Measurements from ENCODE around the gene ZNF778. TPM values are rescaled to one million over a fixed set of nuclear protein-coding genes. Genes with fewer than 3 reads are reported as not detected.
A peak's percentile ranks its signal among the peaks of the same experiment; 100 is the strongest.

ZNF778 gene
- total and polyA plus RNA-seq, 12 donors = 1.9 to 20.5 (median 8.4) TPM

- Histone ChIP-seq H3K9me3 (replicated peaks in 1 of 3) (no peaks in the 10 kb centered on the region), H3K4me3 (no peak overlapping the region), H3K4me1 (replicated peaks in 1 of 2) (peaks cover 4 to 19% of the 10 kb centered on the region in 2 donors), H3K36me3 (replicated peaks in 1 of 2) (peaks cover 0 to 64% of the 10 kb centered on the region in 2 donors), H3K27ac (peak overlapping the region; percentile 69 to 92 (median 83)), H3K27me3 (no peaks in the 10 kb centered on the region)
- TF ChIP-seq, protein P1, sequence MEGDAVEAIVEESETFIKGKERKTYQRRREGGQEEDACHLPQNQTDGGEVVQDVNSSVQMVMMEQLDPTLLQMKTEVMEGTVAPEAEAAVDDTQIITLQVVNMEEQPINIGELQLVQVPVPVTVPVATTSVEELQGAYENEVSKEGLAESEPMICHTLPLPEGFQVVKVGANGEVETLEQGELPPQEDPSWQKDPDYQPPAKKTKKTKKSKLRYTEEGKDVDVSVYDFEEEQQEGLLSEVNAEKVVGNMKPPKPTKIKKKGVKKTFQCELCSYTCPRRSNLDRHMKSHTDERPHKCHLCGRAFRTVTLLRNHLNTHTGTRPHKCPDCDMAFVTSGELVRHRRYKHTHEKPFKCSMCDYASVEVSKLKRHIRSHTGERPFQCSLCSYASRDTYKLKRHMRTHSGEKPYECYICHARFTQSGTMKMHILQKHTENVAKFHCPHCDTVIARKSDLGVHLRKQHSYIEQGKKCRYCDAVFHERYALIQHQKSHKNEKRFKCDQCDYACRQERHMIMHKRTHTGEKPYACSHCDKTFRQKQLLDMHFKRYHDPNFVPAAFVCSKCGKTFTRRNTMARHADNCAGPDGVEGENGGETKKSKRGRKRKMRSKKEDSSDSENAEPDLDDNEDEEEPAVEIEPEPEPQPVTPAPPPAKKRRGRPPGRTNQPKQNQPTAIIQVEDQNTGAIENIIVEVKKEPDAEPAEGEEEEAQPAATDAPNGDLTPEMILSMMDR (IDR thresholded peaks at IDR 0.05) = no peak
- no peak for TF ChIP-seq POLR2A (IDR thresholded peaks at IDR 0.05)
- WGBS, 4 donors = 49 to 62% (median 55%) methylated on average over 14 of the region's 14 CpGs
- intact Hi-C loops (cut with DNase I) = no loop called here
- peak; percentile 71 to 92 (median 85) for DNase-seq
Measured at GRCh38 chr16:89268987-89269735, 51.7 kb downstream of the ZNF778 start.

DNA sequence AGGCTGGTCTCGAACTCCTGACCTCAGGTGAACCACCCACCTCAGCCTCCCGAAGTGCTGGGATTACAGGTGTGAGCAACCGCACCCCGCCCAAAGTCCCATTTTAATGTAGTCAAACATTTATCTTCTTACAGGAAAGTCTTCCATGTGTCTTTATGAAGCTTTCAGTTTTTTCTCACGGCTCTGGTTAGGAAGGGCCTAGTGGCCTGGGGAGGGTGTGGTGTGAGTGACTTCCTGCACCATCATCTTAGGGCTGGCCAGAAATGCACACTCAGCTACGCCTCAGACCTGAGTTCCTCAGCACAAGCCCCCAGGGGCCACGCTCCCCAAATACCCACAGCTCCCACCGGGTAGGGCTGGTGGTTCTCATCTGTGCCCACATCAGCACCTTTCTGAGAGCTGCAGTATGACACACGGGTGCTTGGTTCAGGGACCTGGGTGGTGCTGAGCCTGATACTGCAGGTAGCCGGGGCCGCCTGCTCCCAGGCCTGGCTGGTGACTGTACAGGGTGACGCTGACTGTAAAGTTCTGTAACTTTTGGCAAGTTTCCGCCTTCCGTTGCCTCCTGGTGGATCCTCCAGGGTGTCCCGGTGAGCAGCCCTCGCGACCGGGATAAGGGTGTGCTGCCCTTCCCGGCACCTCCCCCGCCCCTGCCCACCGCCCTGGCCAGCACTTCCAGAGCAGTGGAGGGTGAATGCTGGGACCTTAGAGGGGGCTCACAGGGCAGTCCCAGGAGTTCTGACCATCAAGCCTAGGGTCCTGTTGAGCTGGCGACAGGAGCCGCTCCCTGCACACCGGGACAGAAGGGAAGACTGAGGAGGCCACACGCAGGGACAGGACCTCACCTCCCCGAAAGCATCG, 52.5 kb downstream of the ZNF778 start:
- H3K27ac ChIP-seq = peak overlapping the region in 3 of 5 donors; percentile 47 to 92 (median 90)

DNA sequence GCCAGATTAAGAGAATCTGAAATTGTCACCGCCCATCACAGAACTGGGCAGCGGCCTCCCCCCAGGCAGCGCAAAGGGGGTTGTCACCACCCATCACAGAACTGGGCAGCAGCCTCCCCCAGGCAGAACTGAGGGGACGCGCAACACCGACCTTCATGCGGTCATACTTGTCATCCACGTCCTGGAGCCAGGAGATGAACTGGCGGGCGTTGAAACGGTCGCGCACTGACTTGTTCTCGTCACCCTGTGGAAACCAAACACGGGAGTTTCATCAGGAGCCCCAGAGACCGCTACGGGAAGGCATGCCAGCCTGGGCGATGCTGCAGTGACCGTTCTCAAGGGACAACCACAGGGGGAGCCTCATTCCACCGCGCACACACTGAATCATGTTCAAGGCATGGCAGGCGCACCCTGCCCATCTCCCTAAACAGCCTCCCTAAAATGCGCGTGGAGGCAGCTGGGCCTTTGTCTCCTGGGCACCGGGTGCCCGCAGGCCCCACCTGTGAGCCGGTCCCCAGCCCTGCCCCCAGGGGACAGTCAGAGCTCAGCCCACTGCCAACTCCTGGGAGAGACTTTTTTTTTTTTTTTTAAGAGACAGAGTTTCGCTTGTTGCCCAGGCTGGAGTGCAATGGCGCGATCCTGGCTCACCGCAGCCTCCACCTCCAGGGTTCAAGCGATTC, 53.3 kb downstream of the ZNF778 start:
- H3K4me1 ChIP-seq (replicated peaks in 1 of 2) = peaks cover 4 to 19% of the 10 kb centered on the region in 2 donors
- TF ChIP-seq, protein P1 (IDR thresholded peaks at IDR 0.05) = no peak
- no peak for TF ChIP-seq POLR2A (IDR thresholded peaks at IDR 0.05)
- H3K4me3 ChIP-seq = no peak overlapping the region
- no peaks in the 10 kb centered on the region for H3K27me3 ChIP-seq
- peaks cover 0 to 66% of the 10 kb centered on the region in 2 donors for H3K36me3 ChIP-seq (replicated peaks in 1 of 2)
- H3K9me3 ChIP-seq (replicated peaks in 1 of 3) = no peaks in the 10 kb centered on the region
- no peak for DNase-seq
- WGBS, 4 donors = 95 to 98% (median 96%) methylated on average over 15 to 32 of the region's 32 CpGs
- H3K27ac ChIP-seq = peak overlapping the region in 2 of 5 donors; percentile 90 to 92
- intact Hi-C loops (cut with DNase I) = no loop called here

More for the DNA sequence above, 52.5 kb downstream of the ZNF778 start:
- Histone ChIP-seq H3K36me3 (replicated peaks in 1 of 2) (peaks cover 0 to 66% of the 10 kb centered on the region in 2 donors), H3K4me1 (replicated peaks in 1 of 2) (peaks cover 4 to 19% of the 10 kb centered on the region in 2 donors), H3K4me3 (no peak overlapping the region), H3K9me3 (replicated peaks in 1 of 3) (no peaks in the 10 kb centered on the region), H3K27me3 (no peaks in the 10 kb centered on the region)
- TF ChIP-seq, protein P1 (IDR thresholded peaks at IDR 0.05) = no peak
- no peak for TF ChIP-seq POLR2A (IDR thresholded peaks at IDR 0.05)
- WGBS, 4 donors = 82 to 95% (median 94%) methylated on average over 10 to 27 of the region's 27 CpGs
- DNase-seq = no peak
- intact Hi-C loops (cut with DNase I) = no loop called here

DNA sequence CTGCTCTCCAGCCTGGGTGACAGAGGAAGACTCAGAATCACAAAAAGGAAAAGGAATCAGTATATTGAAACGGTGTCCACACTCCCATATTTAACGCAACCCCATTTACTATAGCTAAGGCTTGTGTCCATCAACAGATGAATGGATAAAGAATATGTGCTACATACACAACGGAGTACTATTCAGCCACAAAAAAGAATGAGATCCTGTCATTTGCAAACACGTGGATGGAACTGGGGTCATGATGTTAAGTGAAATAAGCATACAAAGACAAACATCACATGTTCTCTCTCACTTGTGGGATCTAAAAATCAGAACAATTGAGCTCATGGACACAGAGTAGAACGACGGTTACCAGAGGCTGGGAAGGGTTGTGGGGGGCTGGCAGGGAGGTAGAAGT, 55.1 kb downstream of the ZNF778 start:
- no peak for DNase-seq
- intact Hi-C loops (cut with DNase I) = no loop called here
- H3K27ac ChIP-seq = no peak overlapping the region
- H3K4me1 ChIP-seq (replicated peaks in 1 of 2) = peaks cover 4 to 26% of the 10 kb centered on the region in 2 donors
- WGBS, 4 donors = 97 to 99% (median 98%) methylated on average over 6 of the region's 6 CpGs
- H3K9me3 ChIP-seq (replicated peaks in 1 of 3) = no peaks in the 10 kb centered on the region
- H3K4me3 ChIP-seq = no peak overlapping the region
- TF ChIP-seq POLR2A (IDR thresholded peaks at IDR 0.05) = no peak
- TF ChIP-seq, protein P1 (IDR thresholded peaks at IDR 0.05) = no peak
- H3K27me3 ChIP-seq = no peaks in the 10 kb centered on the region
- H3K36me3 ChIP-seq (replicated peaks in 1 of 2) = peaks cover 0 to 56% of the 10 kb centered on the region in 2 donors
